K562 (cell line): ENCODE results near the gene RNF126. TPM values are rescaled to one million over a fixed set of nuclear protein-coding genes. Genes with fewer than 3 reads are reported as not detected.
A peak's percentile ranks its signal among the peaks of the same experiment; 100 is the strongest.

ENCODE experiments used
- ATAC-seq: fragments of 200-7000 bp; cut with Tn5 transposase; 3 replicates; pipeline ENCODE4 v1.9.1; 2020; ENCODE audit warnings: moderate library complexity
- BruUV-seq: library from RNA; stranded (reverse); fragments of 400-500 nt; replicated peaks from 2 replicates; lab custom pipeline; 2021; lab: Mats Ljungman, UMichigan
- CTCF ChIA-PET: fragments of 300-600 bp; formaldehyde crosslinking; extraction: SDS; loops from one replicate; lab custom pipeline; 2021; ENCODE audit warnings: low intra/inter-chr PET ratio; lab: Yijun Ruan, JAX
- POLR2A ChIA-PET: fragments of 300-600, 350-650 bp; sonication (Branson Sonifier 250); formaldehyde crosslinking; extraction: SDS; loops from one replicate; lab custom pipeline; 2021; ENCODE audit warnings: antibody characterized with exemption, inconsistent platforms; lab: Yijun Ruan, JAX
- DNase-seq, 4 experiments: peaks; one replicate each; pipeline versions ENCODE4 v3.0.0 to v3.0.0-alpha.2; 2011 to 2018; ENCODE audit warnings: low spot score in 3 of 4, mixed read lengths in 3 of 4; ENCODE audit errors: extremely low read depth in 1 of 4
- FAIRE-seq: peaks from 2 replicates; lab custom pipeline; 2011; peaks lifted over from hg19 to GRCh38; lab: Jason Lieb, UNC
- H2AFZ ChIP-seq: 2 replicates; pipeline ENCODE4 v1.6.0; 2011; ENCODE audit warnings: low read depth, low read length, control low read depth, inconsistent platforms
- H3K27ac ChIP-seq: fragments of 200-600 bp; 3 replicates; pipeline ENCODE4 v1.8.0; 2011; ENCODE audit warnings: low read depth, mild to moderate bottlenecking, control low read depth, inconsistent platforms, low read length, moderate library complexity, mixed read lengths; ENCODE audit errors: extremely low read depth
- H3K27me3 ChIP-seq, 2 experiments: fragments of 300-600 bp in 1 of 2; 2 replicates in 1 of 2; 3 replicates in 1 of 2; pipeline versions ENCODE4 v1.6.0 to v1.8.0; 2011; ENCODE audit warnings: inconsistent platforms in 2 of 2, low read length in 2 of 2, mild to moderate bottlenecking in 1 of 2, mixed read lengths in 1 of 2, moderate library complexity in 1 of 2; ENCODE audit not compliant: control insufficient read depth in 2 of 2, insufficient read depth in 2 of 2
- H3K36me3 ChIP-seq: fragments of 300-600 bp; 3 replicates; pipeline ENCODE4 v1.8.0; 2011; ENCODE audit warnings: mild to moderate bottlenecking, low read length, inconsistent platforms; ENCODE audit not compliant: control insufficient read depth, insufficient read depth
- H3K4me1 ChIP-seq, 2 experiments: fragments of 200-600 bp in 1 of 2; replicated peaks in 1 of 2; 2 replicates in 1 of 2; 3 replicates in 1 of 2; pipeline versions ENCODE4 v1.5.1 to v1.8.0; 2011; ENCODE audit warnings: inconsistent platforms in 2 of 2, low read length in 2 of 2, mild to moderate bottlenecking in 1 of 2, mixed read lengths in 1 of 2, moderate library complexity in 1 of 2; ENCODE audit not compliant: control insufficient read depth in 2 of 2, insufficient read depth in 2 of 2
- H3K4me2 ChIP-seq: 2 replicates; pipeline ENCODE4 v1.6.1; 2011; ENCODE audit warnings: low read length, control low read depth, inconsistent platforms, mixed read lengths; ENCODE audit not compliant: insufficient read depth
- H3K4me3 ChIP-seq: fragments of 200-600 bp; sonication (generic), shearing (Covaris generic); 2 replicates; pipeline ENCODE4 v1.5.1; 2016; ENCODE audit warnings: control low read depth, inconsistent platforms
- H3K79me2 ChIP-seq: fragments of 200-600 bp; 3 replicates; pipeline ENCODE4 v1.8.0; 2011; ENCODE audit warnings: low read length, inconsistent platforms; ENCODE audit not compliant: control insufficient read depth, insufficient read depth
- H3K9ac ChIP-seq, 2 experiments: 2 replicates each; pipeline versions ENCODE4 v1.6.0 to v1.6.1; 2011; ENCODE audit warnings: low read depth in 2 of 2, low read length in 2 of 2, control low read depth in 1 of 2, inconsistent platforms in 1 of 2, mild to moderate bottlenecking in 1 of 2, mixed read lengths in 1 of 2; ENCODE audit not compliant: insufficient read depth in 1 of 2
- H3K9me1 ChIP-seq: one replicate; pipeline ENCODE4 v1.6.0; 2011; ENCODE audit warnings: inconsistent platforms, mild to moderate bottlenecking, low read length, moderate library complexity; ENCODE audit not compliant: control insufficient read depth, insufficient read depth
- H3K9me3 ChIP-seq: replicated peaks from 2 replicates; pipeline ENCODE4 v1.5.1; 2011; ENCODE audit warnings: low read depth, low read length, inconsistent platforms; ENCODE audit not compliant: control insufficient read depth, insufficient read depth
- H4K20me1 ChIP-seq: replicated peaks from 2 replicates; pipeline ENCODE4 v1.6.1; 2011; ENCODE audit warnings: low read length, inconsistent platforms, mixed read lengths; ENCODE audit not compliant: control insufficient read depth, insufficient read depth
- CHD2 ChIP-seq: IDR thresholded peaks from 2 replicates; pipeline ENCODE4 v1.6.1; 2011; ENCODE audit warnings: low read depth, low read length
- ETS1 ChIP-seq: conservative IDR thresholded peaks from 2 replicates; pipeline ENCODE4 v1.6.1; 2011; ENCODE audit warnings: low read depth, mild to moderate bottlenecking, low read length; ENCODE audit not compliant: control insufficient read depth
- HMG20A ChIP-seq: fragments of 450-650 bp; formaldehyde crosslinking; conservative IDR thresholded peaks from 2 replicates; pipeline ENCODE4 v1.4.0; 2020; ENCODE audit warnings: mild to moderate bottlenecking, mixed read lengths
- MCM2 ChIP-seq: fragments of 450-650 bp; IDR thresholded peaks from 2 replicates; pipeline ENCODE4 v1.6.1; 2017; ENCODE audit warnings: low read depth, mild to moderate bottlenecking
- POLR2G ChIP-seq: fragments of 200-400 bp; formaldehyde crosslinking; IDR thresholded peaks from 2 replicates; pipeline ENCODE4 v1.6.1; 2017; ENCODE audit warnings: low read depth, mild to moderate bottlenecking, antibody characterized with exemption, low read length, moderate library complexity
- RBFOX2 ChIP-seq: fragments of 200-400 bp; formaldehyde crosslinking; IDR thresholded peaks from 2 replicates; pipeline ENCODE4 v1.6.1; 2017; ENCODE audit warnings: low read depth, mild to moderate bottlenecking, low read length, moderate library complexity
- RBM22 ChIP-seq: fragments of 200-400 bp; formaldehyde crosslinking; IDR thresholded peaks from 2 replicates; pipeline ENCODE4 v1.6.1; 2018; ENCODE audit warnings: low read length, low read depth; ENCODE audit not compliant: poor library complexity, severe bottlenecking
- USF1 ChIP-seq: sonication (generic); formaldehyde crosslinking; IDR thresholded peaks from 2 replicates; pipeline ENCODE4 v1.9.0; 2022; ENCODE audit warnings: mild to moderate bottlenecking, missing genetic modification reagents
- WGBS: fragments of 100-300 bp; shearing (Covaris generic); methylation state at CpG from one replicate; pipeline ENCODE4 v1.1.6; 2016; ENCODE audit warnings: low coverage, mixed read lengths; ENCODE audit not compliant: insufficient coverage; ENCODE audit errors: missing lambda C conversion rate; 5-methylcytosine and 5-hydroxymethylcytosine counted together
- in situ Hi-C: fragments of 300-500 bp; cut with MboI; formaldehyde crosslinking; loops from 4 replicates; pipeline ENCODE4 v1.15.0; 2018; ENCODE audit warnings: inconsistent platforms, mixed read lengths
- intact Hi-C: fragments of 100-400 bp; cut with micrococcal nuclease; formaldehyde crosslinking; loops from 2 replicates; pipeline ENCODE4 v1.14.2; 2022
- polyA plus RNA-seq, 8 experiments: library from polyadenylated mRNA; depleted of rRNA in 4 of 8; stranded (reverse) in 5 of 8; unstranded in 3 of 8; fragments of >200 nt; fragmentation: Nextera tagmentation in 2 of 8; fragmentation: Illumina TruSeq in 1 of 8; extraction: Ambion mirVana in 2 of 8; extraction: Trizol in 1 of 8; gene quantifications; 2 replicates each; pipeline versions ENCODE4 v1.2.1 to v1.2.3, GENCODE V29; 2011 to 2014; ENCODE audit warnings: inconsistent platforms in 1 of 8, missing spikeins in 1 of 8
- total RNA-seq, 7 experiments: library from RNA; depleted of rRNA in 6 of 7; stranded (reverse); fragments of >200 nt in 6 of 7; fragmentation: Illumina TruSeq in 2 of 7; extraction: Trizol in 2 of 7; gene quantifications; 2 replicates each; pipeline versions ENCODE4 v1.2.1 to v1.2.3, GENCODE V29; 2011 to 2021; ENCODE audit warnings: low replicate concordance in 1 of 7

RNF126 gene
- total and polyA plus RNA-seq, 9 of the 15 experiments (the other 6 are each of a cell fraction or from before 2014, with no cell fraction given): 0.27 to 101 (median 12.3) TPM

GRCh38 chr19:656751-657559 lies 6.1 kb downstream of the RNF126 start:
- peak overlapping the region in 1 of 2 experiments; percentile 64; a peak in 1 of 4 replicates for H3K9ac ChIP-seq
- 98% methylated on average over 32 of the region's 43 CpGs for WGBS
- peaks cover 58% of the 10 kb centered on the region for H4K20me1 ChIP-seq
- ATAC-seq (no peak; the same call in 2 of the 3 replicates), DNase-seq (no peak), FAIRE-seq (no peak)
- BruUV-seq: no TSS peak
- peaks cover 91% of the 10 kb centered on the region; the same call in 2 of the 3 replicates for H3K36me3 ChIP-seq
- H3K4me3 ChIP-seq: no peak overlapping the region
- H3K9me1 ChIP-seq: peaks cover 14% of the 10 kb centered on the region
- in situ Hi-C loops: no loop called here
- peaks cover 98% of the 10 kb centered on the region for H3K79me2 ChIP-seq
- intact Hi-C loops: no loop called here
- H3K4me1 ChIP-seq: peaks cover 14 to 73% of the 10 kb centered on the region in 2 experiments
- H3K27me3 ChIP-seq: no peaks in the 10 kb centered on the region
- no peak overlapping the region for H3K4me2 ChIP-seq
- ChIA-PET POLR2A (interaction anchor here (0.7 to 1.5 kb wide), 6 partner anchors 8 to 168 kb away, joined by 3 to 6 read pairs (median 4); partner anchors contain the start of gene POLRMT), CTCF (no interaction called here)
- no peak overlapping the region for H2AFZ ChIP-seq
- H3K9me3 ChIP-seq: no peaks in the 10 kb centered on the region
- peak; percentile 38 for TF ChIP-seq RBM22
- peak; percentile 20; the same call in 1 of the 2 replicates for TF ChIP-seq POLR2G
- TF ChIP-seq HMG20A (CRISPR knock-in tag): no peak
- TF ChIP-seq MCM2: no peak
- TF ChIP-seq RBFOX2: peak; percentile 70
- TF ChIP-seq CHD2: no peak
- no peak for TF ChIP-seq ETS1
- no peak for TF ChIP-seq USF1 (CRISPR knock-in tag)
- TF ChIP-seq, all 486 proteins: peak for 3
- H3K27ac ChIP-seq: no peak overlapping the region
